GM23338 (cell line): Measurements from ENCODE around the gene ENOX1. TPM values are rescaled to one million over a fixed set of nuclear protein-coding genes. Genes with fewer than 3 reads are reported as not detected.

ENCODE experiments used
- ATAC-seq: fragments of 200-7000 bp; cut with Tn5 transposase; 3 replicates; pipeline ENCODE4 v1.9.1; 2020
- DNase-seq: peaks from one replicate; pipeline ENCODE4 v3.0.0-alpha.2; 2015; ENCODE audit warnings: low spot score
- H2AFZ ChIP-seq: fragments of 200-600 bp; sonication (generic); 2 replicates; pipeline ENCODE4 v1.8.0; 2016; ENCODE audit warnings: antibody characterized with exemption, mild to moderate bottlenecking, moderate library complexity
- H3F3A ChIP-seq: fragments of 200-600 bp; sonication (generic); replicated peaks from 2 replicates; pipeline ENCODE4 v1.8.0; 2017; ENCODE audit warnings: antibody characterized with exemption, mixed run types, low read depth
- H3K27ac ChIP-seq: fragments of 200-600 bp; sonication (generic); 2 replicates; pipeline ENCODE4 v1.6.1; 2016; ENCODE audit warnings: low read depth
- H3K27me3 ChIP-seq: fragments of 200-600 bp; sonication (generic); 2 replicates; pipeline ENCODE4 v1.8.0; 2016; ENCODE audit warnings: mild to moderate bottlenecking, mixed run types, moderate library complexity; ENCODE audit not compliant: insufficient read depth
- H3K36me3 ChIP-seq: fragments of 200-600 bp; sonication (generic); 2 replicates; pipeline ENCODE4 v1.8.0; 2016; ENCODE audit warnings: mild to moderate bottlenecking; ENCODE audit not compliant: insufficient read depth
- H3K4me1 ChIP-seq: fragments of 200-600 bp; sonication (generic); 2 replicates; pipeline ENCODE4 v1.8.0; 2016; ENCODE audit warnings: mild to moderate bottlenecking, moderate library complexity; ENCODE audit not compliant: insufficient read depth
- H3K4me2 ChIP-seq: fragments of 200-600 bp; sonication (generic); 2 replicates; pipeline ENCODE4 v1.7.1; 2017; ENCODE audit warnings: mixed run types
- H3K4me3 ChIP-seq: fragments of 200-600 bp; sonication (generic); 2 replicates; pipeline ENCODE4 v1.6.1; 2016; ENCODE audit warnings: mixed run types
- H3K79me2 ChIP-seq: fragments of 200-600 bp; sonication (generic); replicated peaks from 2 replicates; pipeline ENCODE4 v1.8.0; 2017; ENCODE audit warnings: mild to moderate bottlenecking; ENCODE audit not compliant: insufficient read depth
- H3K9me2 ChIP-seq: fragments of 200-600 bp; sonication (generic); 2 replicates; pipeline ENCODE4 v1.8.0; 2017; ENCODE audit not compliant: insufficient read depth
- H4K20me1 ChIP-seq: fragments of 200-600 bp; sonication (generic); replicated peaks from 2 replicates; pipeline ENCODE4 v1.8.0; 2017; ENCODE audit warnings: mild to moderate bottlenecking; ENCODE audit not compliant: insufficient read depth
- H3K27ac Mint-ChIP-seq: 2 replicates; pipeline ENCODE4 v1.8.0; 2020; ENCODE audit warnings: inconsistent platforms, mild to moderate bottlenecking, moderate library complexity, mixed read lengths
- H3K27me3 Mint-ChIP-seq: 3 replicates; pipeline ENCODE4 v1.8.0; 2022; ENCODE audit warnings: low read depth, mild to moderate bottlenecking, moderate library complexity, mixed read lengths, inconsistent platforms; ENCODE audit not compliant: insufficient read depth, poor library complexity
- H3K36me3 Mint-ChIP-seq: 3 replicates; pipeline ENCODE4 v1.8.0; 2021; ENCODE audit warnings: low read depth, mild to moderate bottlenecking, inconsistent platforms, moderate library complexity, mixed read lengths
- H3K4me1 Mint-ChIP-seq: 3 replicates; pipeline ENCODE4 v1.8.0; 2020; ENCODE audit warnings: mild to moderate bottlenecking, inconsistent platforms, mixed read lengths
- H3K4me3 Mint-ChIP-seq: 3 replicates; pipeline ENCODE4 v1.8.0; 2021; ENCODE audit warnings: moderate library complexity, mild to moderate bottlenecking, inconsistent platforms, mixed read lengths
- H3K9me3 Mint-ChIP-seq: 3 replicates; pipeline ENCODE4 v1.8.0; 2020; ENCODE audit warnings: moderate library complexity, mild to moderate bottlenecking, inconsistent platforms, mixed read lengths
- CREB1 ChIP-seq: fragments of 250-450 bp; sonication (Bioruptor Pico); IDR thresholded peaks from 2 replicates; pipeline ENCODE4 v1.5.0; 2020; ENCODE audit warnings: low read depth, mild to moderate bottlenecking, moderate library complexity
- CTCF ChIP-seq, 2 experiments: fragments of 200-600 bp in 1 of 2; sonication (generic) in 1 of 2; conservative IDR thresholded peaks; 2 replicates each; pipeline versions ENCODE4 v1.5.1 to v1.6.1; 2016 to 2017; ENCODE audit warnings: antibody characterized with exemption in 2 of 2, low read depth in 2 of 2, mild to moderate bottlenecking in 2 of 2, moderate library complexity in 1 of 2
- ETS1 ChIP-seq: IDR thresholded peaks from 2 replicates; pipeline ENCODE4 v1.6.1; 2016; ENCODE audit warnings: antibody characterized with exemption
- EZH2phosphoT487 ChIP-seq: fragments of 200-600 bp; sonication (generic); IDR thresholded peaks from one replicate; pipeline ENCODE4 v1.8.1; 2018; ENCODE audit warnings: antibody characterized with exemption; ENCODE audit not compliant: unreplicated experiment
- JUNB ChIP-seq: IDR thresholded peaks from one replicate; pipeline ENCODE4 v1.6.1; 2016; ENCODE audit warnings: antibody characterized with exemption; ENCODE audit not compliant: unreplicated experiment
- NANOG ChIP-seq: IDR thresholded peaks from 2 replicates; pipeline ENCODE4 v1.6.1; 2016; ENCODE audit warnings: antibody characterized with exemption, borderline replicate concordance
- POLR2AphosphoS5 ChIP-seq: IDR thresholded peaks from 2 replicates; pipeline ENCODE4 v1.6.1; 2016; ENCODE audit warnings: antibody characterized with exemption, low read depth
- REST ChIP-seq: IDR thresholded peaks from one replicate; pipeline ENCODE4 v1.6.1; 2018; ENCODE audit warnings: antibody characterized with exemption; ENCODE audit not compliant: unreplicated experiment
- STAT1 ChIP-seq: IDR thresholded peaks from one replicate; pipeline ENCODE4 v1.6.1; 2016; ENCODE audit warnings: antibody characterized with exemption; ENCODE audit not compliant: unreplicated experiment
- ZNF114 ChIP-seq: fragments of 250-450 bp; sonication (Bioruptor Pico); IDR thresholded peaks from 2 replicates; pipeline ENCODE4 v1.5.0; 2020; ENCODE audit warnings: mild to moderate bottlenecking, moderate library complexity
- ZNF462 ChIP-seq: fragments of 250-450 bp; sonication (Bioruptor Pico); IDR thresholded peaks from 2 replicates; pipeline ENCODE4 v1.5.0; 2020; ENCODE audit warnings: mild to moderate bottlenecking, moderate library complexity
- polyA plus RNA-seq: library from polyadenylated mRNA; unstranded; fragments of >200 nt; fragmentation: Nextera tagmentation; extraction: Ambion mirVana; gene quantifications from 2 replicates; pipeline ENCODE4 v1.2.1, GENCODE V29; 2016
- total RNA-seq: library from RNA; depleted of rRNA; stranded (reverse); fragments of >200 nt; shearing (Covaris generic); gene quantifications from 2 replicates; pipeline ENCODE4 v1.2.3, GENCODE V29; 2014

Gene ENOX1
- total and polyA plus RNA-seq, 2 experiments from 2014 or later: 0.66 to 0.81 TPM

GRCh38 chr13:43200736-43201135 is 586.0 kb downstream of the ENOX1 start:
- DNase-seq (no peak), ATAC-seq (no peak)
- H2AFZ ChIP-seq: no peak overlapping the region
- H3K79me2 ChIP-seq: no peaks in the 10 kb centered on the region
- H3K4me3 Mint-ChIP-seq: no peak overlapping the region
- H3F3A ChIP-seq: no peaks in the 10 kb centered on the region
- H3K4me3 ChIP-seq: no peak overlapping the region
- peaks cover 24% of the 10 kb centered on the region for H3K9me3 Mint-ChIP-seq
- no peaks in the 10 kb centered on the region for H4K20me1 ChIP-seq
- H3K36me3 Mint-ChIP-seq: peaks cover 3% of the 10 kb centered on the region; the same call in 2 of the 3 replicates
- H3K9me2 ChIP-seq: peaks cover 2% of the 10 kb centered on the region; the same call in 1 of the 2 replicates
- H3K4me1 Mint-ChIP-seq: no peaks in the 10 kb centered on the region
- no peaks in the 10 kb centered on the region for H3K27me3 Mint-ChIP-seq
- TF ChIP-seq ZNF114 (CRISPR knock-in tag) (no peak), EZH2phosphoT487 (no peak), POLR2AphosphoS5 (no peak), CREB1 (CRISPR knock-in tag) (no peak), NANOG (no peak), ZNF462 (no peak), STAT1 (no peak), REST (no peak), CTCF (conservative IDR thresholded peaks at IDR 0.05; ENCODE audit: low read depth in 2 of 2) (no peak), ETS1 (no peak), JUNB (no peak)
- H3K27ac Mint-ChIP-seq: no peak overlapping the region
- no peak overlapping the region for H3K4me2 ChIP-seq
- H3K4me1 ChIP-seq: no peaks in the 10 kb centered on the region
- H3K27ac ChIP-seq: no peak overlapping the region
- H3K36me3 ChIP-seq: no peaks in the 10 kb centered on the region
- H3K27me3 ChIP-seq: no peaks in the 10 kb centered on the region
